ENCODE results near the gene AMFR. TPM values are rescaled to one million over a fixed set of nuclear protein-coding genes. Genes with fewer than 3 reads are reported as not detected.

AMFR gene
- total and polyA plus RNA-seq, 2 of the 8 experiments (the other 6 are each of a cell fraction or from before 2014, with no cell fraction given): 18.6 to 21.7 TPM

Other genes starting within 250 kb of the AMFR start
- gene GNAO1, start 234.1 kb downstream of the AMFR start, total RNA-seq (2021; fragmentation: NEBNext Ultra II Directional; extraction: Animal tissue kit (Norgen Biotek cat#: 25700)): 30.2 and 34.4 TPM in 2 replicates
- gene GNAO1, start 234.1 kb downstream of the AMFR start, polyA plus RNA-seq (2011; rRNA removed): 6.7 and 10.8 TPM in 2 replicates
- 263 and 277 TPM in 2 replicates for gene NUDT21, start 25.8 kb upstream of the AMFR start, total RNA-seq (2021; fragmentation: NEBNext Ultra II Directional; extraction: Animal tissue kit (Norgen Biotek cat#: 25700))
- 78.1 and 95.2 TPM in 2 replicates for gene NUDT21, start 25.8 kb upstream of the AMFR start, polyA plus RNA-seq (2011; rRNA removed)
- 61.4 and 62.4 TPM in 2 replicates for gene OGFOD1, start 26.0 kb upstream of the AMFR start, total RNA-seq (2021; fragmentation: NEBNext Ultra II Directional; extraction: Animal tissue kit (Norgen Biotek cat#: 25700))
- 21.1 and 24.6 TPM in 2 replicates for gene OGFOD1, start 26.0 kb upstream of the AMFR start, polyA plus RNA-seq (2011; rRNA removed)
- 11.6 and 12.3 TPM in 2 replicates for gene BBS2, start 94.5 kb upstream of the AMFR start, total RNA-seq (2021; fragmentation: NEBNext Ultra II Directional; extraction: Animal tissue kit (Norgen Biotek cat#: 25700))
- gene BBS2, start 94.5 kb upstream of the AMFR start, polyA plus RNA-seq (2011; rRNA removed): 12.0 and 15.1 TPM in 2 replicates
- gene MT4, start 139.5 kb upstream of the AMFR start, total RNA-seq (2021; fragmentation: NEBNext Ultra II Directional; extraction: Animal tissue kit (Norgen Biotek cat#: 25700)): not detected in 2 replicates
- gene MT4, start 139.5 kb upstream of the AMFR start, polyA plus RNA-seq (2011; rRNA removed): not detected in 2 replicates
- not detected in 2 replicates for gene MT3, start 164.0 kb upstream of the AMFR start, total RNA-seq (2021; fragmentation: NEBNext Ultra II Directional; extraction: Animal tissue kit (Norgen Biotek cat#: 25700))
- gene MT3, start 164.0 kb upstream of the AMFR start, polyA plus RNA-seq (2011; rRNA removed): 0.17 TPM in 1 of 2 replicates, not detected in the other
- 9.2 and 9.5 TPM in 2 replicates for gene MT2A, start 183.0 kb upstream of the AMFR start, total RNA-seq (2021; fragmentation: NEBNext Ultra II Directional; extraction: Animal tissue kit (Norgen Biotek cat#: 25700))
- 23.2 and 30.1 TPM in 2 replicates for gene MT2A, start 183.0 kb upstream of the AMFR start, polyA plus RNA-seq (2011; rRNA removed)
- 3.5 and 7.9 TPM in 2 replicates for gene MT1E, start 200.2 kb upstream of the AMFR start, total RNA-seq (2021; fragmentation: NEBNext Ultra II Directional; extraction: Animal tissue kit (Norgen Biotek cat#: 25700))
- gene MT1E, start 200.2 kb upstream of the AMFR start, polyA plus RNA-seq (2011; rRNA removed): 109 and 117 TPM in 2 replicates
- not detected in 2 replicates for gene MT1M, start 207.1 kb upstream of the AMFR start, total RNA-seq (2021; fragmentation: NEBNext Ultra II Directional; extraction: Animal tissue kit (Norgen Biotek cat#: 25700))
- 1.7 and 2.1 TPM in 2 replicates for gene MT1M, start 207.1 kb upstream of the AMFR start, polyA plus RNA-seq (2011; rRNA removed)
- not detected in 2 replicates for gene MT1A, start 213.1 kb upstream of the AMFR start, total RNA-seq (2021; fragmentation: NEBNext Ultra II Directional; extraction: Animal tissue kit (Norgen Biotek cat#: 25700))
- not detected in 2 replicates for gene MT1A, start 213.1 kb upstream of the AMFR start, polyA plus RNA-seq (2011; rRNA removed)
- gene MT1B, start 226.3 kb upstream of the AMFR start, total RNA-seq (2021; fragmentation: NEBNext Ultra II Directional; extraction: Animal tissue kit (Norgen Biotek cat#: 25700)): not detected in 2 replicates
- gene MT1B, start 226.3 kb upstream of the AMFR start, polyA plus RNA-seq (2011; rRNA removed): not detected in 2 replicates
- gene MT1F, start 232.4 kb upstream of the AMFR start, total RNA-seq (2021; fragmentation: NEBNext Ultra II Directional; extraction: Animal tissue kit (Norgen Biotek cat#: 25700)): 5.2 and 5.9 TPM in 2 replicates
- 20.8 and 28.2 TPM in 2 replicates for gene MT1F, start 232.4 kb upstream of the AMFR start, polyA plus RNA-seq (2011; rRNA removed)
- gene MT1G, start 242.5 kb upstream of the AMFR start, total RNA-seq (2021; fragmentation: NEBNext Ultra II Directional; extraction: Animal tissue kit (Norgen Biotek cat#: 25700)): 17.7 and 19.7 TPM in 2 replicates
- gene MT1G, start 242.5 kb upstream of the AMFR start, polyA plus RNA-seq (2011; rRNA removed): 515 and 909 TPM in 2 replicates
- 11.9 and 12.6 TPM in 2 replicates for gene MT1H, start 244.3 kb upstream of the AMFR start, total RNA-seq (2021; fragmentation: NEBNext Ultra II Directional; extraction: Animal tissue kit (Norgen Biotek cat#: 25700))
- gene MT1H, start 244.3 kb upstream of the AMFR start, polyA plus RNA-seq (2011; rRNA removed): 95.7 and 127 TPM in 2 replicates